22Rv1 (cell line): ENCODE data around the gene RAPSN.

Experiments used
- CTCF ChIP-seq: fragments of 450-650 bp; IDR thresholded peaks from 2 replicates; pipeline ENCODE4 v1.5.1; 2017; ENCODE audit warnings: mild to moderate bottlenecking
- ZFX ChIP-seq: fragments of 450-650 bp; IDR thresholded peaks from 2 replicates; pipeline ENCODE4 v1.6.1; 2017; ENCODE audit warnings: antibody characterized with exemption, borderline replicate concordance

- TF ChIP-seq CTCF (no peak), ZFX (no peak)
Measured at GRCh38 chr11:47496808-47497207, 47.9 kb upstream of the RAPSN start.
